Esophagus muscularis mucosa (tissue), 4 donors: ENCODE results near the gene CST4. TPM values are rescaled to one million over a fixed set of nuclear protein-coding genes. Genes with fewer than 3 reads are reported as not detected.

Experiments
- small RNA-seq, 3 donors: library from RNA; depleted of rRNA; stranded (forward); fragments of <200 nt; gene quantifications; one replicate each; pipeline ENCODE3, GENCODE V24; 2016
- total RNA-seq, 4 donors: library from RNA; depleted of rRNA; stranded (reverse); fragments of >200 nt; gene quantifications; one replicate each; pipeline versions ENCODE4 v1.1.0 to v1.2.1, GENCODE V29; 2016

The CST4 gene
- total RNA-seq, 4 donors from 2014 or later: not detected

Small RNA genes lying within 50 kb of the gene (small RNA-seq; reads per million reads assigned to genes)
- gene CST2P1: 0 reads per million in 3 donors

Other genes starting within 250 kb of the CST4 start
- gene CSTL1, start 249.4 kb downstream of the CST4 start, total RNA-seq: not detected
- gene CST11, start 236.2 kb downstream of the CST4 start, total RNA-seq: not detected
- not detected for gene CST8, start 197.9 kb downstream of the CST4 start, total RNA-seq
- not detected for gene CST9L, start 120.6 kb downstream of the CST4 start, total RNA-seq
- gene CST9, start 83.1 kb downstream of the CST4 start, total RNA-seq: not detected
- gene CST3, start 51.1 kb downstream of the CST4 start, total RNA-seq: 1,000 to 10,000 TPM; 1,253 to 2,184 (median 1,709) TPM
- not detected for gene CST1, start 61.9 kb upstream of the CST4 start, total RNA-seq
- gene CST2, start 137.7 kb upstream of the CST4 start, total RNA-seq: 1 to 10 TPM in 1 of 4 donors, under 1 TPM in 2, not detected in 1; 0.45 to 2.1 (median 0.86) TPM
- gene CST5, start 190.7 kb upstream of the CST4 start, total RNA-seq: 1 to 10 TPM in 3 of 4 donors, not detected in 1; 1.4 to 4.5 (median 3.7) TPM